ENCODE measurements around the gene EIF2B5. TPM values are rescaled to one million over a fixed set of nuclear protein-coding genes. Genes with fewer than 3 reads are reported as not detected.

Gene EIF2B5
- total and polyA plus RNA-seq, 2 donors (not counting 1 experiment from before 2014, with no cell fraction given), result 73.2 to 83.8 TPM

GRCh38 chr3:184143327-184143726 lies 8.2 kb downstream of the EIF2B5 start:
- Mint-ChIP-seq H3K27ac (no peak overlapping the region), H3K9me3 (ENCODE audit: insufficient read depth) (no peaks in the 10 kb centered on the region), H3K4me3 (no peak overlapping the region), H3K27me3 (no peaks in the 10 kb centered on the region), H3K4me1 (peaks cover 11% of the 10 kb centered on the region)
- WGBS (ENCODE audit: insufficient coverage), result 71% methylated on average over 3 of the region's 3 CpGs
- peaks cover 8% of the 10 kb centered on the region for H4K20me1 ChIP-seq (ENCODE audit: control insufficient read depth, insufficient read depth, low read length, poor library complexity, severe bottlenecking)
- H2AFZ ChIP-seq (ENCODE audit: insufficient read depth, low read depth, low read length, poor library complexity, severe bottlenecking), result no peak overlapping the region
- TF ChIP-seq EZH2 (IDR thresholded peaks at IDR 0.05; ENCODE audit: borderline replicate concordance, insufficient read depth, low read depth, low read length, poor library complexity, severe bottlenecking) (no peak), CTCF (IDR thresholded peaks at IDR 0.05) (no peak)
- intact Hi-C loops (cut with micrococcal nuclease), result no loop called here
- no peaks in the 10 kb centered on the region for H3K9me3 ChIP-seq (ENCODE audit: control extremely low read depth in 1 of 3, control insufficient read depth in 2 of 3, insufficient read depth in 1 of 3, low read length in 2 of 3)
- H3K4me2 ChIP-seq (replicated peaks; ENCODE audit: low read depth, low read length, poor library complexity, severe bottlenecking), result no peak overlapping the region
- H3K27me3 ChIP-seq (replicated peaks in 1 of 4; ENCODE audit: control extremely low read depth in 1 of 4, control insufficient read depth in 3 of 4, insufficient read depth in 4 of 4, low read length in 3 of 4), result no peaks in the 10 kb centered on the region
- no peak for DNase-seq
- H3K36me3 ChIP-seq (replicated peaks in 1 of 2; ENCODE audit: control extremely low read depth in 1 of 2, control insufficient read depth in 1 of 2, extremely low read depth in 1 of 2, insufficient read depth in 2 of 2, low read length in 1 of 2), result peaks cover 28 to 63% of the 10 kb centered on the region in 2 experiments
- H3K27ac ChIP-seq (ENCODE audit: low read length in 2 of 2), result no peak overlapping the region
- ChIA-PET CTCF (interaction anchor here (3.1 kb wide), 1 partner anchor 11 kb away, joined by 15 read pairs; the partner anchor contains the start of gene DVL3), POLR2A (no interaction called here)
- no peak overlapping the region for H3K9ac ChIP-seq (ENCODE audit: low read length)
- H3K4me1 ChIP-seq (ENCODE audit: control insufficient read depth in 2 of 2, insufficient read depth in 2 of 2, low read length in 2 of 2), result peaks cover 11 to 12% of the 10 kb centered on the region in 2 donors
- H3K79me2 ChIP-seq (ENCODE audit: control insufficient read depth, insufficient read depth, low read length), result no peaks in the 10 kb centered on the region
- ATAC-seq (ENCODE audit: low read depth), result no peak
- H3K4me3 ChIP-seq (ENCODE audit: control extremely low read depth in 1 of 5, extremely low read depth in 1 of 5, insufficient read depth in 1 of 5, low read depth in 2 of 5, low read length in 4 of 5), result no peak overlapping the region

GRCh38 chr3:184144505-184144904 lies 9.3 kb downstream of the EIF2B5 start:
- Mint-ChIP-seq H3K4me3 (no peak overlapping the region), H3K9me3 (ENCODE audit: insufficient read depth) (no peaks in the 10 kb centered on the region), H3K27ac (no peak overlapping the region), H3K27me3 (no peaks in the 10 kb centered on the region), H3K4me1 (peaks cover 11% of the 10 kb centered on the region)
- ATAC-seq (ENCODE audit: low read depth) (no peak), DNase-seq (no peak)
- TF ChIP-seq CTCF (IDR thresholded peaks at IDR 0.05), result no peak
- TF ChIP-seq EZH2 (IDR thresholded peaks at IDR 0.05; ENCODE audit: borderline replicate concordance, insufficient read depth, low read depth, low read length, poor library complexity, severe bottlenecking), result no peak
- Histone ChIP-seq H3K4me2 (replicated peaks; ENCODE audit: low read depth, low read length, poor library complexity, severe bottlenecking) (no peak overlapping the region), H3K79me2 (ENCODE audit: control insufficient read depth, insufficient read depth, low read length) (no peaks in the 10 kb centered on the region), H3K27ac (ENCODE audit: low read length in 2 of 2) (peak overlapping the region in 1 of 2 donors; percentile 9), H3K9ac (ENCODE audit: low read length) (no peak overlapping the region), H3K4me1 (ENCODE audit: control insufficient read depth in 2 of 2, insufficient read depth in 2 of 2, low read length in 2 of 2) (peaks cover 11 to 12% of the 10 kb centered on the region in 2 donors), H3K9me3 (ENCODE audit: control extremely low read depth in 1 of 3, control insufficient read depth in 2 of 3, insufficient read depth in 1 of 3, low read length in 2 of 3) (no peaks in the 10 kb centered on the region), H2AFZ (ENCODE audit: insufficient read depth, low read depth, low read length, poor library complexity, severe bottlenecking) (no peak overlapping the region), H3K4me3 (ENCODE audit: control extremely low read depth in 1 of 5, extremely low read depth in 1 of 5, insufficient read depth in 1 of 5, low read depth in 2 of 5, low read length in 4 of 5) (no peak overlapping the region), H4K20me1 (ENCODE audit: control insufficient read depth, insufficient read depth, low read length, poor library complexity, severe bottlenecking) (peaks cover 8% of the 10 kb centered on the region), H3K36me3 (replicated peaks in 1 of 2; ENCODE audit: control extremely low read depth in 1 of 2, control insufficient read depth in 1 of 2, extremely low read depth in 1 of 2, insufficient read depth in 2 of 2, low read length in 1 of 2) (peaks cover 28 to 63% of the 10 kb centered on the region in 2 experiments), H3K27me3 (replicated peaks in 1 of 4; ENCODE audit: control extremely low read depth in 1 of 4, control insufficient read depth in 3 of 4, insufficient read depth in 4 of 4, low read length in 3 of 4) (no peaks in the 10 kb centered on the region)
- WGBS (ENCODE audit: insufficient coverage), result 92% methylated on average over 5 of the region's 5 CpGs
- POLR2A ChIA-PET, result no interaction called here
- intact Hi-C loops (cut with micrococcal nuclease), result no loop called here
- CTCF ChIA-PET, result interaction anchor here (1.0 to 3.1 kb wide), 10 partner anchors 10 to 145 kb away, joined by 3 to 15 read pairs (median 6); partner anchors contain the start of genes DVL3, EEF1AKMT4 and EIF2B5

All from B cell (primary cell).